ENCODE measurements around the gene CEP104.
A peak's percentile ranks its signal among the peaks of the same experiment; 100 is the strongest.

Gene CEP104

GRCh38 chr1:3775490-3776230 lies 81.4 kb downstream of the CEP104 start:
- peak; percentile 86 for DNase-seq

GRCh38 chr1:3774946-3775489 lies 82.0 kb downstream of the CEP104 start:
- DNase-seq: peak; percentile 80

GRCh38 chr1:3774276-3774945 lies 82.6 kb downstream of the CEP104 start:
- no peak for DNase-seq

GRCh38 chr1:3773572-3774275 lies 83.3 kb downstream of the CEP104 start:
- no peak for DNase-seq

- DNase-seq: peak; percentile 34
Measured at GRCh38 chr1:3772715-3773571, 84.1 kb downstream of the CEP104 start, which contains the start of gene SMIM1. Gene SMIM1 (plus strand): TSS chr1:3772749. CDS start chr1:3775374, 2,625 bp downstream.

GRCh38 chr1:3772027-3772714 lies 84.8 kb downstream of the CEP104 start:
- DNase-seq: peak; percentile 68

GRCh38 chr1:3771108-3772026 lies 85.6 kb downstream of the CEP104 start:
- DNase-seq: no peak

- DNase-seq: no peak
Measured at GRCh38 chr1:3770047-3770765, 86.8 kb downstream of the CEP104 start.

- DNase-seq: no peak
Measured at GRCh38 chr1:3768811-3769390, 88.1 kb downstream of the CEP104 start.

- no peak for DNase-seq
Measured at GRCh38 chr1:3767328-3767925, 89.6 kb downstream of the CEP104 start.

- DNase-seq: no peak
Measured at GRCh38 chr1:3763351-3764125, 93.5 kb downstream of the CEP104 start.

GRCh38 chr1:3762873-3763228 lies 94.2 kb downstream of the CEP104 start:
- no peak for DNase-seq

- DNase-seq: no peak
Measured at GRCh38 chr1:3762151-3762872, 94.7 kb downstream of the CEP104 start.

All from NCI-H226 (cell line).